Neural cell (in vitro differentiated cells): ENCODE results near the gene BMI1.

Experiments used
- TAF1 ChIP-seq: IDR thresholded peaks from 2 replicates; pipeline ENCODE4 v1.6.1; 2012; ENCODE audit warnings: low read depth
- TF ChIP-seq, protein P1 (sequence below): fragments of 450-650 bp; IDR thresholded peaks from 2 replicates; pipeline ENCODE4 v1.5.1; 2014; ENCODE audit warnings: antibody characterized with exemption, mild to moderate bottlenecking, moderate library complexity; ENCODE audit not compliant: poor library complexity, severe bottlenecking

DNA sequence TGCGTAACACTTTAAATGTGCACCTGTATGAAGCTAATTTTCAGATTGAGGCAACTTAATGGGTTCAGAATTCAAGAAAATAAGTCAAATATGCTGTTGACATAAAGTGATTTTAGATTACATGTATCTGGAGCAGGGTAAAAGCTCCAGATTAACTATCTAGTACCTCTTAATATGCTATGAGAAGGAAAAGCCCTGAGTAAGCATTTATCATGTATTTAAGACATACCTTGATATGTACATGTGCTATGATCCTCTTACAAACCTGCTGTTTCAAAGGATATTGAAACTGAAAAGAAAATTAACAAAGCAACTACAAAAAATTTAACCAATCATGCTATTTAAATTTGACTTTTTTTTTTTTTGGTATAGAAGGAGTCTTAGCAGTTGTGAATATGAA, 28.9 kb downstream of the BMI1 start:
- TF ChIP-seq, protein P1, sequence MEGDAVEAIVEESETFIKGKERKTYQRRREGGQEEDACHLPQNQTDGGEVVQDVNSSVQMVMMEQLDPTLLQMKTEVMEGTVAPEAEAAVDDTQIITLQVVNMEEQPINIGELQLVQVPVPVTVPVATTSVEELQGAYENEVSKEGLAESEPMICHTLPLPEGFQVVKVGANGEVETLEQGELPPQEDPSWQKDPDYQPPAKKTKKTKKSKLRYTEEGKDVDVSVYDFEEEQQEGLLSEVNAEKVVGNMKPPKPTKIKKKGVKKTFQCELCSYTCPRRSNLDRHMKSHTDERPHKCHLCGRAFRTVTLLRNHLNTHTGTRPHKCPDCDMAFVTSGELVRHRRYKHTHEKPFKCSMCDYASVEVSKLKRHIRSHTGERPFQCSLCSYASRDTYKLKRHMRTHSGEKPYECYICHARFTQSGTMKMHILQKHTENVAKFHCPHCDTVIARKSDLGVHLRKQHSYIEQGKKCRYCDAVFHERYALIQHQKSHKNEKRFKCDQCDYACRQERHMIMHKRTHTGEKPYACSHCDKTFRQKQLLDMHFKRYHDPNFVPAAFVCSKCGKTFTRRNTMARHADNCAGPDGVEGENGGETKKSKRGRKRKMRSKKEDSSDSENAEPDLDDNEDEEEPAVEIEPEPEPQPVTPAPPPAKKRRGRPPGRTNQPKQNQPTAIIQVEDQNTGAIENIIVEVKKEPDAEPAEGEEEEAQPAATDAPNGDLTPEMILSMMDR = no peak
- TF ChIP-seq TAF1 = no peak
